NCI-H2029 (cell line): ENCODE data around the gene MDH2.
"Not testable (repeated sequence)": the region's sequence is repeated elsewhere in the genome, so short reads cannot be mapped to it uniquely, and the experiment has no call there.

Experiments
- DNase-seq: peaks from one replicate; lab custom pipeline; 2025; lab: John Stamatoyannopoulos, UW

The MDH2 gene

DNA sequence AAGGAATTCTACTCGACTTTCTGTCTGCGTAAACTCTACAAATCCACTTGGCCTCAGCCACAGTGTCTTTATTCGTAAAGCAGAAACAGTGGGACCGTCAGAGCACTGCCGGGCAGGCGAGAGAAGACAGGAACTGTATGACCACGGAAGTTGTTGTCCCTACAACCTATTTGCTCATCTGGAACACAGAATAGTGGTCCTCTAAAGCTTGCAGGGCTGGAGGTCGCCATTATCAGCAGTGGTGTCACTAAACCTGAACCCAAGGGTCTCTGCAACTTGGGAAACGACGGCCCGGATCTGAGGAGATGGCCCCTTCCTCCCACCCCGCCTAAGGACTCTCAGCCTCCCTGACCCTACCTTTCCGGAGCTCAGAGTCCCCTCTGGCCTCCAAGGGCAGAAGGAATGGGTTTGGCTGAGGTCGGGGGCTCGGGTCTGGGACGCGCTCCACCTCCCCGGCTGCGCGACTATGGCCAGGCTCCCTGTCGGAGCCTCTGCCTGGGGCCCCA, 548 bp upstream of the MDH2 start:
- DNase-seq = no peak

GRCh38 chr7:76048668-76048988, 722 bp downstream of the MDH2 start:
- peak; percentile 26 for DNase-seq

- no peak for DNase-seq
Observed at GRCh38 chr7:76049295-76049694, 1.4 kb downstream of the MDH2 start.

DNA sequence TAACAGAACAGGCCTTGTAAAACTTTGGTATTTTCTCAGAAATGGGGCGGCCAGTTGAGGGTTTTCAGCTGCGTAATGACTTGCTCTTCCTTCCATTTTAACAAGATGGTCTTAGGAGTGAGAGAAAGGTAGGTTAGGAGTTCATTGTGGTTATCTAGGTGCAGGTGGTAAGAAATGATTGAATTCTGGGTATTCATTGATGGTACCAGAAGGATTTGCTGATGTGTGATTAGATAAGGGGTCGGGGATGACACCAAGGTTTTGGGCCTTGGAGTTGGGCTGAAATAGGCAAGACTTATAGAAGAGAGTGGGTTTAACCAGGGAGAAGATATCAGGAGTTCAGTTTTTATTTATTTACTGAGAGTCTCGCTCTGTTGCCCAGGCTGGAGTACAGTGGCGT, 2.6 kb downstream of the MDH2 start:
- DNase-seq = no peak

DNA sequence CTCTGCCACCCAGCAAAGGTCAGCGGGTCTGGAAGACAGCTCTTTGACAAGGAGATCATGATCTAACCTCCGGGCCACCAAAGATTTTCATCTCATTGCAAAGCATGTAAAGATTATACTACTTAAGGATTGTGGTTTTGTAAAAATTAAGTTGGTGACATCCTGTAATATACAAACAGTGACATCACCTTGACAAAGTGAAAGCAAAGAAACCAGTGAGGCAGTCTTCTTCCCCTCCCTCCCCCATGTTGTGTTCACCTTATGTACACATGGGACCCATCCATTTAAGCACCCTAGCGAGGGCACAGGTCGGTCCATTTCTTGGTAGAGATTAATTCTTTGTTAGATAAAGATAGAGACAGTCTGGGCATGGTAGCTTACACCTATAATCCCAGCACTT, 3.9 kb downstream of the MDH2 start:
- DNase-seq = no peak

- not testable (repeated sequence) for DNase-seq
Observed at GRCh38 chr7:76052681-76053080, 4.8 kb downstream of the MDH2 start.

GRCh38 chr7:76053461-76053860, 5.6 kb downstream of the MDH2 start:
- no peak for DNase-seq

DNA sequence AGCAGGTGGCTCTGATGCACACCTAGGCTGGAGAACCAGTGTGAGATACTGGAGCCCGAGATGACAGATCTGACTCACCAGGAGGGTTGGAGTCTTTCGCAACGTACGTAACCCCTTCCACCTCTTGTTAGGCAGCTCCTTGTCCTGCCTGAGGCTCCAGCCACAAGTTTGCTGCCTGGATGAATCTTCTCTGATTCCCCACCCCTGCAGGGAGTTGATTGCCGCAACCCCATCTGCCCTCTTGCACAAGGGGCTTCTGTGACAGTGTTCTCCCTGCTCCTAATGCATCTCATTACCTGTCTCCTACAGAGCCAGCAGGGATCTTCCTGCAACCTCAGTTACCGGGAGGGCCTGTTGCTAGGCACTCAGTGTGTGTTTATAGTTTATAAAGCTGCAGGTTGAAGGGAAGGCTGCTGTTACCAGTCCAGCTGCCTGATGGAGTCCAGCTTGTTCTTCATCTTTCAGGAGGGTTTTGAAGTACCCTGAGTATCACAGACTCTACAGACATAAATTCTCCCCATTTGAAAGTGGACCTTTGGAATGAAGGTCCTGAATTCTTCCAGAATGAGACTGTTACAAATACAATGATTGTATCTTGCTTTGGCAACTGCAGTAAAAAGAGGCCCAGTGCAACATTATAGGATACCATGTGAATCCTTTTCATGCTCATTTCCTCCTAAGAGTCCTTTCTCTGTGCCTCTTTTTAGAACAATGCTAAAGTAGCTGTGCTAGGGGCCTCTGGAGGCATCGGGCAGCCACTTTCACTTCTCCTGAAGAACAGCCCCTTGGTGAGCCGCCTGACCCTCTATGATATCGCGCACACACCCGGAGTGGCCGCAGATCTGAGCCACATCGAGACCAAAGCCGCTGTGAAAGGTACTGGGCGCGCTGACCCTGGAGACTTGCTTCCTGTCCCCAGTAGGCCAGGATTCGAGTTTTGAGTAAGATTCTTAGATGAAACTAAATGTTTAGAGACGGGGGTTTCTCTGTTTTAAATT, 6.5 kb downstream of the MDH2 start:
- no peak for DNase-seq

DNA sequence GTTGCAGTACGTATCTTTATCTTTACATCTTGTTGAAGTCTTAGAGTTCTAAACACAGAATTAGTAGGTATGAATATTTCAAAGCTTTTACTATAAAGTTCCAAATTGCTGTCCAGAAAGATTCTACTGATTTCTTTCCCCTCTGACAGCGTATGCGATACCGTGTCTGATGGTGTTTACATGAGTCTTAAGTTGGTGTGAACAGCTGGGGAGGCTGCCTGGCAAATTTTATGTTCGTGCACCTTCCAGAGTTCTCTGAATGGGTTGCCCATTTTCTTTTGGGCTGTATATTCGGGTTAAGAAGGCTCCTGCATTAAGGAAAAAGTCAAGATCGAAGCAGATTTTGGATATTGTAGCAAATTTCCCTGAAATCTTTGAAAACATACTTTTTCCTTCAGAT, 8.3 kb downstream of the MDH2 start:
- no peak for DNase-seq

- DNase-seq = no peak
Observed at GRCh38 chr7:76057103-76057812, 9.4 kb downstream of the MDH2 start.

- DNase-seq = no peak
Observed at GRCh38 chr7:76057813-76058145, 9.9 kb downstream of the MDH2 start.

DNA sequence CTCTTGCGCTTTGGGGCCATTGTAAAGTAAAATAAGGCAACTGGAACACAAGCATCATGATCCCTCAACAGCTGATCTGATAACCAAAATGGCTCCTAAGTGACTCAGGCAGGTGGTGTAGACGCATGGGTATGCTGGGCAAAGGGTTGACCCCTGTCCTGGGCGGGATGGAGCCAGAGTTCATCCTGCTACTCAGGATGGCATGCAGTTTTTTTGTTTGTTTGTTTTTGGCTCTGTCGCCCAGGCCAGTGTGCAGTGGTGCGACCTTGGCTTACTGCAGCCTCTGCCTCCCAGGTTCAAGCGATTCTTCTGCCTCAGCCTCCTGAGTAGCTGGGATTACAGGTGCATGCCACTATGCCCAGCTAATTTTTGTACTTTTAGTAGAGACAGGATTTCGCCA, 10.8 kb downstream of the MDH2 start:
- DNase-seq = not testable (repeated sequence)

GRCh38 chr7:76060842-76061241, 12.9 kb downstream of the MDH2 start:
- DNase-seq = no peak

DNA sequence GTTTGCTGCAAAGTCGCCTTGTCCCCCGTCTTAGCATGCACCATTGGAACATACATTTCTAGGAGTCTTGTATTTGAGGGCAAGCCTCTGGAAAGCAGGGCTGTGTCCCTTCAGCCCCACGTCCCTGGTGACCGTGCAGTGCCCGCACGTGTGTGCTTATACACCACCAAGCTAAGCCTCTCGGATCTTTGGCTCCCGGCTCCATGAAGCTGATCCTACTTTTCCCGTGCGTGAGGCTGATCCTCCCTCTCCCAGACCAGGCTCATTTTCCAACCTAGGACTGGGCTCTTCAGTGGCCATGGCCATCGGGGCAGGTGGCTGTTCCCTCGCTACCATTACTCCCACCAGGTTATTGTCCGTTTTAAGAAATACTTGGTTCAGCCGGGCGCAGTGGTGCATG, 14.3 kb downstream of the MDH2 start:
- no peak for DNase-seq

DNA sequence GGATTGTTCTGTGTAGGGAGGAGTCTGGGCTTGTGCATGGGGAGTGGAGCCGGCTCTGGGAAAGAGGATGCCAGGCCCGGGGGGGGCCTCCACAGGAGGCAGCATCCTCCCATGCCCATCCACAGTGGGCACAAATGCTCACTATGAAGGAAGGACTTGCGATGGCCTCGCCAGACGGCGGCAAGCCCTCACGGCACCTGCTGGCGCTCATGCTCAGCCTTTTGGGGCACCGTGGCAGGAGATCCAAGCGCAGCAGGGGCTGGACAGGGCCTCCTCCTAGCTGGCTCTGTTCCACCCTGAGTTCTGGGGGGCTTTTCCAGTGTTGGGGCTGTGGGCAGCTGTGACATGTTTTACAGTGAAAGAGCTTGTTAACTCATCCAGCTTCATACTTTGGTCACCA, 15.2 kb downstream of the MDH2 start:
- DNase-seq = no peak

GRCh38 chr7:76063525-76063924, 15.6 kb downstream of the MDH2 start:
- DNase-seq = peak; percentile 24

DNA sequence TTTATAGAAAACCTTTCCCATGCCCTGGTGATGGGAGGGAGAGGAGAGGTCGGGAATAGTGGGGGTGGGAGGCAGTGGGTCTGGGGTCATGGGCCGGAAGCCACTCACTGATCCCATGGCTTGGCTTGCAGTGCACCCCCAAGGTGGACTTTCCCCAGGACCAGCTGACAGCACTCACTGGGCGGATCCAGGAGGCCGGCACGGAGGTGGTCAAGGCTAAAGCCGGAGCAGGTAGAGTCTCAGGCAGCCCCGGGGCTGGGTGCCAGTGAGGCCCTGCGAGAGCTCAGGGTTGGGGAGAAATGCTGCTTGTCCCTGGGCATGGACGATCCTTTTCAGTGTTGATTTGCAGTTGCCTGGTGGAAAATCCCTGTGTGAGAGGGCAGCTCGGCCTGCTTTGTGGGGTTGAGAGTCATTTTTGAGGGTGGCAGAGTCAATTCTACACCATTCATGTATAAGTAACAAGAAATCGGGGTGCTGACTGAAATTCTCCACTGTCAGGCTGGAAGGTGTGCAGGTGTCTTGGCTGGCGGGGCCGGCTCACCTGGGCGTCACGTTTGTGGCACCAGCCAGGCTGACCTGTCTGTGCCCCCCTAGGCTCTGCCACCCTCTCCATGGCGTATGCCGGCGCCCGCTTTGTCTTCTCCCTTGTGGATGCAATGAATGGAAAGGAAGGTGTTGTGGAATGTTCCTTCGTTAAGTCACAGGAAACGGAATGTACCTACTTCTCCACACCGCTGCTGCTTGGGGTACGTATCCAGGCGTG, 16.5 kb downstream of the MDH2 start:
- DNase-seq = no peak

DNA sequence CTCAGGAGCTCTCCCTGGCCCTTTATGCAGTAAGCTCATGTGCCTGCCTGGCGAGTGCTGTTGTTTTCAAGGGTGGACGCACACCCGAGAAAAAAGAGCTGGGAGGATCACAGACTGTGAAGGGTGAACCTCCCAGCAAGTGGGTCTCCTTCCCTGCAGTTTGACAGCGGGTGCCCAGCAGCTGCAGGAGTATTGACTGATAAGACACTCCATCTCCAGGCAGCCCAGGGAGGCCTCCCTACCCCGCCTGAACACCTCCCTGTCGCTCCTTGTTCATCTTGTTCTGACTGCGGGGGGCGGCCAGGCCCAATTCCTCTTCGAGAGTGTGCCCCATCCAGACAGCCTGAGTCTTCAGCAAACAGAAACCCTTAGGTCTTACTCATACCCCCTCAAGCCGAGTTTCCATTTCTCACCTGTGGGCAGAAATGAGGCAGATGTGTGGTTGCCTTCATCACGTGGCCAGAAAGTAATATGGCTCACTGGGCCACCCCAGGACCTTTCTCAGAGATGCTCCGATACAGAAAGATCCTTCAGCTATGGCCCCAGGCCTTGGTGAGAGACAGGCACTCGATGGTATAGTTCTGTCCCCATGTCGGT, 17.2 kb downstream of the MDH2 start:
- DNase-seq = no peak

- no peak for DNase-seq
Observed at GRCh38 chr7:76066716-76067503, 19.0 kb downstream of the MDH2 start.

- no peak for DNase-seq
Observed at GRCh38 chr7:76069238-76069638, 21.3 kb downstream of the MDH2 start.
